Parathyroid adenoma (tissue), 2 donors: ENCODE measurements around the gene IL3.

Source experiments
- H2AFZ ChIP-seq: fragments of 300-600 bp; sonication (generic); one replicate; pipeline ENCODE4 v1.7.0; 2017; ENCODE audit warnings: antibody characterized with exemption, mild to moderate bottlenecking
- H3K27ac ChIP-seq: fragments of 300-600 bp; sonication (generic); one replicate; pipeline ENCODE4 v1.7.0; 2017
- H3K27me3 ChIP-seq: fragments of 300-600 bp; sonication (generic); one replicate; pipeline ENCODE4 v1.7.0; 2017; ENCODE audit warnings: low read length; ENCODE audit not compliant: control insufficient read depth, insufficient read depth
- H3K36me3 ChIP-seq: fragments of 300-600 bp; sonication (generic); one replicate; pipeline ENCODE4 v1.7.0; 2017; ENCODE audit warnings: low read length; ENCODE audit not compliant: control insufficient read depth, insufficient read depth
- H3K4me1 ChIP-seq: fragments of 300-600 bp; sonication (generic); one replicate; pipeline ENCODE4 v1.7.0; 2017; ENCODE audit warnings: control low read depth
- H3K4me2 ChIP-seq: fragments of 300-600 bp; sonication (generic); one replicate; pipeline ENCODE4 v1.7.0; 2017; ENCODE audit warnings: low read length
- H3K4me3 ChIP-seq: fragments of 300-600 bp; sonication (generic); one replicate; pipeline ENCODE4 v1.7.0; 2017; ENCODE audit warnings: low read depth, low read length
- H3K79me2 ChIP-seq: fragments of 300-600 bp; sonication (generic); one replicate; pipeline ENCODE4 v1.7.0; 2017; ENCODE audit warnings: control low read depth
- H3K9ac ChIP-seq: fragments of 300-600 bp; sonication (generic); one replicate; pipeline ENCODE4 v1.7.0; 2017; ENCODE audit warnings: mild to moderate bottlenecking
- H3K9me3 ChIP-seq: fragments of 300-600 bp; sonication (generic); one replicate; pipeline ENCODE4 v1.7.0; 2017; ENCODE audit warnings: low read length; ENCODE audit not compliant: control insufficient read depth
- TF ChIP-seq, protein P1 (sequence below): fragments of 300-600 bp; sonication (generic); IDR thresholded peaks from one replicate; pipeline ENCODE4 v1.7.0; 2017; ENCODE audit warnings: antibody characterized with exemption, mild to moderate bottlenecking
- donor health status: primary hyperparathyroidism.

The IL3 gene

DNA sequence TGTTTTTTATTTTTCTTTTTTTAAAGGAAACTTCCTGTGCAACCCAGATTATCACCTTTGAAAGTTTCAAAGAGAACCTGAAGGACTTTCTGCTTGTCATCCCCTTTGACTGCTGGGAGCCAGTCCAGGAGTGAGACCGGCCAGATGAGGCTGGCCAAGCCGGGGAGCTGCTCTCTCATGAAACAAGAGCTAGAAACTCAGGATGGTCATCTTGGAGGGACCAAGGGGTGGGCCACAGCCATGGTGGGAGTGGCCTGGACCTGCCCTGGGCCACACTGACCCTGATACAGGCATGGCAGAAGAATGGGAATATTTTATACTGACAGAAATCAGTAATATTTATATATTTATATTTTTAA, 15.2 kb downstream of the IL3 start:
- Histone ChIP-seq H3K9me3 (no peaks in the 10 kb centered on the region), H3K27me3 (no peaks in the 10 kb centered on the region), H3K4me1 (no peaks in the 10 kb centered on the region), H3K27ac (no peak overlapping the region), H3K9ac (no peak overlapping the region), H3K4me3 (no peak overlapping the region), H3K4me2 (no peak overlapping the region), H2AFZ (no peak overlapping the region), H3K36me3 (no peaks in the 10 kb centered on the region), H3K79me2 (no peaks in the 10 kb centered on the region)
- TF ChIP-seq, protein P1, sequence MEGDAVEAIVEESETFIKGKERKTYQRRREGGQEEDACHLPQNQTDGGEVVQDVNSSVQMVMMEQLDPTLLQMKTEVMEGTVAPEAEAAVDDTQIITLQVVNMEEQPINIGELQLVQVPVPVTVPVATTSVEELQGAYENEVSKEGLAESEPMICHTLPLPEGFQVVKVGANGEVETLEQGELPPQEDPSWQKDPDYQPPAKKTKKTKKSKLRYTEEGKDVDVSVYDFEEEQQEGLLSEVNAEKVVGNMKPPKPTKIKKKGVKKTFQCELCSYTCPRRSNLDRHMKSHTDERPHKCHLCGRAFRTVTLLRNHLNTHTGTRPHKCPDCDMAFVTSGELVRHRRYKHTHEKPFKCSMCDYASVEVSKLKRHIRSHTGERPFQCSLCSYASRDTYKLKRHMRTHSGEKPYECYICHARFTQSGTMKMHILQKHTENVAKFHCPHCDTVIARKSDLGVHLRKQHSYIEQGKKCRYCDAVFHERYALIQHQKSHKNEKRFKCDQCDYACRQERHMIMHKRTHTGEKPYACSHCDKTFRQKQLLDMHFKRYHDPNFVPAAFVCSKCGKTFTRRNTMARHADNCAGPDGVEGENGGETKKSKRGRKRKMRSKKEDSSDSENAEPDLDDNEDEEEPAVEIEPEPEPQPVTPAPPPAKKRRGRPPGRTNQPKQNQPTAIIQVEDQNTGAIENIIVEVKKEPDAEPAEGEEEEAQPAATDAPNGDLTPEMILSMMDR, result no peak

DNA sequence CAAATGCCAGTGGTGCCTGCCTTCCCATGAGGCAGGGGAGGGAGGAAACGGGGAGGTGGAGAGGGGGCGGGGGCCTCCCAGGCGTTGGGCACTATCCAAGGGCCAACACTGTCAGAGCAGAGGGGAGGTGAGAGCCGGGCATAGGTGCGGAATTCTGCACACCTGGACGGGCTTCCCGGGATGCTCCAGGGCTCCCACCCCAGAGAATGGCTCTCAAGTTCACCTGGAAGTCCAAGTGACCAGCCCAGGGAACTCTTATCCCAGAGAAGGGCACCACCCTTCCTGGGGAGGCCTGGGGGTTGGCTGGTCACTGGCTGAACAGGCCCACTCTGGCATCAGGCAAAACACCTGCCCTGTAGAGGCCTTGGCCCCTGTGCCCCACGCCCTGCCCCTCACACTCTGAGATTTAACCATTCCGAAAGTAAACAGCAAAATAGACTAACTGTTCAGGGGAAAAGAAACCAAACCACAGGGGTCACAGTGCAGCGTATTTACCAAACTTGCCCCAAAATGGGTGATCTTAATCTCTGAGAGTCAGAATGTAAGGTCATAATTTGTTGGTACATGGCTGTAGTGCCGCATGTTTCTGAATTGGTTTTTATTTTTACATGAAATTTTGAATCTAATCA, 15.9 kb downstream of the IL3 start:
- Histone ChIP-seq H3K79me2 (no peaks in the 10 kb centered on the region), H2AFZ (no peak overlapping the region), H3K9me3 (no peaks in the 10 kb centered on the region), H3K4me2 (no peak overlapping the region), H3K27ac (no peak overlapping the region), H3K9ac (no peak overlapping the region), H3K4me3 (no peak overlapping the region), H3K36me3 (no peaks in the 10 kb centered on the region), H3K27me3 (no peaks in the 10 kb centered on the region), H3K4me1 (no peaks in the 10 kb centered on the region)
- TF ChIP-seq, protein P1, result no peak

DNA sequence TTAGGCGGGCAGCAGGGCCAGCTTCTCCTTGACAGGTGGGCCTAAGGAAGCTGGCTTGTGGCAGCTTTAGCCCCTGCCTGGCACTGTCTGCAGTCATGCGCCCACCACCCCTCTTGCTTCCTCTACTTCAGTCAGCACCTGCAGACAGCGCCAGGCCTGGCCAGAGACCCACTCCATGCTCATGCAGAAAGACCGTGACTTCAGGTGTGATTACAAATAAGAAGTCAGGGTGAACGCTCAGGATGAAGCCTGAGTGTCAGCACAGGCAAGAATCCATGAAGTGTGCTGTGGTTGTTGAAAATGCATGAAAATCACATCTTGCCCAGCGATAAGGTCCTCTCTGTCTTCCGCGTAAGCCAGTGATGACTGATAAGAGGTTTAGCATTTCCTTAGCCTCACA, 16.5 kb downstream of the IL3 start:
- Histone ChIP-seq H3K4me1 (no peaks in the 10 kb centered on the region), H3K9ac (no peak overlapping the region), H3K36me3 (no peaks in the 10 kb centered on the region), H3K4me3 (no peak overlapping the region), H3K4me2 (no peak overlapping the region), H3K27me3 (no peaks in the 10 kb centered on the region), H3K27ac (no peak overlapping the region), H3K79me2 (no peaks in the 10 kb centered on the region), H2AFZ (no peak overlapping the region), H3K9me3 (no peaks in the 10 kb centered on the region)
- TF ChIP-seq, protein P1, result no peak

DNA sequence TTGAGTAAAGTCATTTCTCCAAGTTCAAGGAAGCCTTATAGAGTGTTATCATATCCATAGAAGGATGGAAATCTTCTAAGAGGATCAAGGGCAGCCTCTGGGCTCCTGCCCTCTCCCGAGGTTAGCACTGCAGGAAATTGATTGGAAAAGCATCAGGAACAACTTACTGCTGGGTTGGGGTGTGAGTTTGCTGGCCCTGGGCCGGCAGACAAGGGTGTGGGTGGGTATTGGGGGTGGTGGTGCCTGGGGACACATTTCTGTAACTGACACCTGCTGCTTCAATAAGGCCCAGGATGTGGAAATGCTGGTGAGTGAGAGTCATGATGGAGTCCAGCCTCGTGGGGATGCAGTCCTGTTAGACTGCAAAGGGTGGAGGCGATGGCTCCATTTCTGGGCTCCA, 18.6 kb downstream of the IL3 start:
- Histone ChIP-seq H3K9ac (no peak overlapping the region), H3K27me3 (no peaks in the 10 kb centered on the region), H3K36me3 (no peaks in the 10 kb centered on the region), H3K9me3 (no peaks in the 10 kb centered on the region), H3K4me2 (no peak overlapping the region), H3K4me1 (no peaks in the 10 kb centered on the region), H3K27ac (no peak overlapping the region), H2AFZ (no peak overlapping the region), H3K4me3 (no peak overlapping the region), H3K79me2 (no peaks in the 10 kb centered on the region)
- TF ChIP-seq, protein P1, result no peak

DNA sequence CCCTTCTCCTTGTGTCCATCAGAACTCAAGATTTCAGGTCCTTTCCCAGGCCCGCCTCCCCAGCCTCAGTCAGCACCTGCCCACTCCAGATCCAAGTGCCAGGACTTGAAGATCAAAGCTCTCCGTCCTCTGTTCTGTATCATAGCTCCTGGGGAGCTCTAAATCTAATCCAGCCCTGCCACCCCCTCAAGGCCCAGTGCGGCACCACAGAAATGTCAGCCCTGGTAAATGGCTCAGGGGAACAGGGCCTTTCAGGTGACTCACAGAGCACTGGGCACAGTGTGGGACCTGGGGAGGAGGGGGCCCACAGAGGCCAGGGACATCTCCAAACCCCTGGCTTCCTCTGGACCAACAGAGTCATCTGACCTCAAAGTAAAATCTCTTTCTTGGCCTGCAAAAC, 19.2 kb downstream of the IL3 start:
- Histone ChIP-seq H2AFZ (no peak overlapping the region), H3K4me2 (no peak overlapping the region)

More for the DNA sequence above, 19.2 kb downstream of the IL3 start:
- Histone ChIP-seq H3K27ac (no peak overlapping the region), H3K9me3 (no peaks in the 10 kb centered on the region), H3K9ac (no peak overlapping the region), H3K4me1 (no peaks in the 10 kb centered on the region), H3K36me3 (no peaks in the 10 kb centered on the region), H3K4me3 (no peak overlapping the region), H3K27me3 (no peaks in the 10 kb centered on the region), H3K79me2 (no peaks in the 10 kb centered on the region)
- TF ChIP-seq, protein P1, result no peak
